ENCODE data around the gene TTYH2.

Gene TTYH2

DNA sequence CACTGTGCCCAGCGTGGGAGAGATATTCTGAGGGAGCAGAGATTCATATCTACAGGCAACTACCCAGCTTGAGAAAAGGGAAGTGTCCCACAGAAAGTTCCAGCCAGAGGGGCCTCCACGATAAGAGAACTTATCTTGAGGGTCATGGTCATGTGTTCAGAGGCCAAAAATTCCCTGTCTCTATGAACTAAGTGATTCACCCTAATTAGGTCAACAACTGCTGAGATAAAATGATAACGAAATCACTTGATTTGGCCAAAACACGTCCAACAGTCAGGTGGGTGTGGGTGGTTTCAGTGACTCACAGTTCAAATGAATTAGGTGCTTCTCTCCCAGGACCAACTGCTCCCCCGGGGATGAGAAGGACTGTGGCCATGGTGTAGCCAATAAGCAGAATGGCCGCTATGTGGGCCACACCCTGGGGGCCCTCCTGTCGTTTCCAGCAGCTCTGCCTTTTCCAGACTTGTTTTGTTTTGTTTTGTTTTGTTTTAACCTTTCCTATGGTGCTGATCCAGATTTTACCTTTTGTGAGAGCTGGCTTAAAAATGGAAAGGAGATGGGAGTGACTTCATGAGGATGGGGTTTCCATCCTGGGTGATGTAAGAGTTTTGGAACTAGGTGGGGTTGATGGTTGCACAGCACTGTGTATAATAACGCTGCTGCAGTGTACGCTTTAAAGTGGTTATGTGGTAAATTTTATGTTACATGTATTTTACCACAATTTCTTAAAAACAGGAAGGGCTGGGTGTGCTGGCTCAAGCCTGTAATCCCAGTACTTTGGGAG, 69.4 kb downstream of the TTYH2 start:
- DNase-seq (ENCODE audit: low read depth): no peak
- no peak overlapping the region for H3K4me3 ChIP-seq (ENCODE audit: low read depth, low read length)

DNA sequence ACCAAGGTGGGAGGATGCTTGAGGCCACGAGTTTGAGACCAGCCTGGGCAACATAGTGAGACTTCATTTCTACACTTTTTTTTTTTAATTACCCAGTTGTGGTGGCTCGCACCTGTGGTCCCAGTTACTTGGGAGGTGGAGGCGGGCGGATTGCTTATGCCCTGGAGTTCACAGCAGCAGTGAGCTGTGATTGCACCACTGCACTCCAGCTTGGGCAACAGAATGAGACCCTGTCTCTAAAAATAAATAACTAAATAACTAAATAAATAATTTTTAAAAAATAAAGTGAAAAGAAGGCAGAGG, 70.0 kb downstream of the TTYH2 start:
- no peak for DNase-seq (ENCODE audit: low read depth)
- TF ChIP-seq, protein P1, sequence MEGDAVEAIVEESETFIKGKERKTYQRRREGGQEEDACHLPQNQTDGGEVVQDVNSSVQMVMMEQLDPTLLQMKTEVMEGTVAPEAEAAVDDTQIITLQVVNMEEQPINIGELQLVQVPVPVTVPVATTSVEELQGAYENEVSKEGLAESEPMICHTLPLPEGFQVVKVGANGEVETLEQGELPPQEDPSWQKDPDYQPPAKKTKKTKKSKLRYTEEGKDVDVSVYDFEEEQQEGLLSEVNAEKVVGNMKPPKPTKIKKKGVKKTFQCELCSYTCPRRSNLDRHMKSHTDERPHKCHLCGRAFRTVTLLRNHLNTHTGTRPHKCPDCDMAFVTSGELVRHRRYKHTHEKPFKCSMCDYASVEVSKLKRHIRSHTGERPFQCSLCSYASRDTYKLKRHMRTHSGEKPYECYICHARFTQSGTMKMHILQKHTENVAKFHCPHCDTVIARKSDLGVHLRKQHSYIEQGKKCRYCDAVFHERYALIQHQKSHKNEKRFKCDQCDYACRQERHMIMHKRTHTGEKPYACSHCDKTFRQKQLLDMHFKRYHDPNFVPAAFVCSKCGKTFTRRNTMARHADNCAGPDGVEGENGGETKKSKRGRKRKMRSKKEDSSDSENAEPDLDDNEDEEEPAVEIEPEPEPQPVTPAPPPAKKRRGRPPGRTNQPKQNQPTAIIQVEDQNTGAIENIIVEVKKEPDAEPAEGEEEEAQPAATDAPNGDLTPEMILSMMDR (IDR thresholded peaks at IDR 0.05; ENCODE audit: control insufficient read depth, extremely low read depth, insufficient read depth): no peak
- H3K4me3 ChIP-seq (ENCODE audit: low read depth, low read length): no peak overlapping the region

More for the DNA sequence above, 69.4 kb downstream of the TTYH2 start:
- TF ChIP-seq, protein P1 (IDR thresholded peaks at IDR 0.05; ENCODE audit: control insufficient read depth, extremely low read depth, insufficient read depth): no peak

DNA sequence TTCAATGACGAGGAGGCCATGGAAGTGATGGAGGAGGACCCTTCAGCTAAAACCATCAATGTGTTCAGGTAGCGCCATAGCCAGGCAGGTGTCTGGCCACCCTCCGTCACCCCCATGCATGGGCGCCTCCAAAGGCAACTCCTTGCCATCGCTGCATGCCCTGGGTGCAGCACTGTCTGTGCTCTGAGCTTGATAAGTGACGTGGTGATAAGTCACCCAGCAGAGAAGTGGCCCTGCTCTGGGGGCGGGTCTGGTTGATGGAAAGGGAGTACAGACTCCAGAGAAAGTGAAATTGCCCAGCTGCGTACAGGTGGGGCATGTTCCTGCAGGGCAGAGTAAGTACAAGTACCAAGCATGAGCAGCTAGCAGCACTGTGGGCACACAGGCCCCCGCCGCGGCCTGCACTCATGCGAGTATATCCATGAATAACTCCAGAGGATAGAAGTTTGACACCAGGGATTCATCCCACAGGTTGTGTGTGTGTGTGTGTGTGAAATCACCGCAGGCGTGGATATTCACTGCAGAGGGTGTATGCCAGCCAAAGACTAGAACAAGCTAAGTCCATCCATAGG, 73.7 kb downstream of the TTYH2 start:
- no peak overlapping the region for H3K4me3 ChIP-seq (ENCODE audit: low read depth, low read length)
- DNase-seq (ENCODE audit: low read depth): no peak
- TF ChIP-seq, protein P1 (IDR thresholded peaks at IDR 0.05; ENCODE audit: control insufficient read depth, extremely low read depth, insufficient read depth): no peak

DNA sequence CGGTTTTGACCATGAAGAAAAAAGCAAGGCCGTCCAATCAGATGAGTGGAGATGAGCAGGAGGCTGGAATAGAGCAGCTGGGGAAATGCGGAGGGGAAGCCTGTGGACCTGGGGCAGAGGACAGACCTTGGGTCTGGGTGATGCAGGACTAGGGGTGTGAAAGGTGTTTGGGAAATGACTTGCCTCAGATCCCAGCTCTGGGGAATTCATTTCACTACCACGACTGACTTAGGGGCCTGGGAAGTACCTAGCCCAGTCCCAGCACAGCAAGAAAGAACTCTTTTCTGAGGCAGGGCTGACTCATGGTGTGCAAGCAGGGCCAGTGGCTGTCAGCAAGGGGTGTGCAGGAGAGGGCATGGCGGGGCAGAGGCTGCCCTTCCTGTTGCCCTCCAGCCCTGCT, 75.4 kb downstream of the TTYH2 start:
- DNase-seq (ENCODE audit: low read depth): no peak
- TF ChIP-seq, protein P1 (IDR thresholded peaks at IDR 0.05; ENCODE audit: control insufficient read depth, extremely low read depth, insufficient read depth): no peak
- H3K4me3 ChIP-seq (ENCODE audit: low read depth, low read length): no peak overlapping the region

DNA sequence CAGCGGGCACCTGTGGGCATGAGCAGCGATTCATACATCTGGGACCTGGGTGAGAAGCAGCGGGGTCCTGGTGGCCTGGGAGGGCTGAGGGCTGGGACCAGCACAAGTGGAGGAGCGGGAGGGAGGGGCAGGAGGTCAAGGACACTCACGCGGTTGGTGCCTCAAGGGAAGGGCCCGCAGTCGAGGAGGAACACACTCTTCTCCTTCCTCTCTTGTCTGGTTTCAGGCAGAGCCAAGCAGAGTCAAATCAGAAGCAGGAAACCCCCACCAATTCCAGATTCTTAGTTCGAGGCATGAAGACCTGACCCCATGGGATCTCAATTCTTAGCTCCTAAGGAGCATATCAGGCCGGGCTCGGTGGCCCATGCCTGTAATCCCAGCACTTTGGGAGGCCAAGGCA, 76.3 kb downstream of the TTYH2 start:
- H3K4me3 ChIP-seq (ENCODE audit: low read depth, low read length): no peak overlapping the region
- TF ChIP-seq, protein P1 (IDR thresholded peaks at IDR 0.05; ENCODE audit: control insufficient read depth, extremely low read depth, insufficient read depth): no peak
- DNase-seq (ENCODE audit: low read depth): no peak

DNA sequence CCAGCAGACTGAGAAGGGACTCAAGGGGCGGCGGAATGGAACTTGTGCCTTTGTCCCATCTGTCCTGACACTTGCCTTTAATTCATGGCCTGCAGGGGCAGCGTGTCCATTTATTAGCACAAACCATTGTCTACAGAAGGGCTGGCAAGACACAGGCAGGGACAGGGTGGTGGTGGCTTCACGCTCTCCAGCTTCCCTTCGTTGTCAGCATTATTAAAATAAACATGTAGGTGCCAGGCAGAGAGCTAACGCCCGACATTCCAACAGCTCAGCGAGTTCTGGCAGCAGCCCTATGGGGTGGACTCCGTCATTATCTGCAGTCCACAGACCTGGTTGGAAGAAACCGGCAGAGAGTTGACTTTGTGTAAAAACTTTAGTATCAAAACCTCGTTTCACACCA, 77.0 kb downstream of the TTYH2 start:
- H3K4me3 ChIP-seq (ENCODE audit: low read depth, low read length): no peak overlapping the region
- TF ChIP-seq, protein P1 (IDR thresholded peaks at IDR 0.05; ENCODE audit: control insufficient read depth, extremely low read depth, insufficient read depth): no peak
- DNase-seq (ENCODE audit: low read depth): no peak

DNA sequence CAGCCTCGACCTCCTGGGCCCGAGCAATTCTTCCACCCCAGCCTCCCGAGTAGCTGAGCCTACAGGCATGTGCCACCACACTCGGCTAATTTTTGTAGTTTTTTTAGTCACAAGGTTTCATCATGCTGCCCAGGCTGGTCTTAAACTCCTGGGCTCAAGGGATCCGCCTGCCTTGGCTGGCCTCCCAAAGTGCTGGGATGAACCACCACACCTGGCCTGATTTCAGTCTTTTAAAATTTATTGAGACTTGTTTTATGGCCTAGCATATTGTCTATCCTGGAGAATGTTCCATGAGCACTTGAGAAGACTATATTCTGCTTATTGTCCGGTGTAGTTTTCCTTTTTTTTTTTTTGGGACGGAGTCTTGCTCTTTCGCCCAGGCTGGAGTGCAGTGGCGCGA, 79.1 kb downstream of the TTYH2 start:
- TF ChIP-seq, protein P1 (IDR thresholded peaks at IDR 0.05; ENCODE audit: control insufficient read depth, extremely low read depth, insufficient read depth): no peak
- no peak overlapping the region for H3K4me3 ChIP-seq (ENCODE audit: low read depth, low read length)
- peak; percentile 26 for DNase-seq (ENCODE audit: low read depth)
